Left ventricle myocardium inferior (tissue), 1 donor: ENCODE measurements around the gene PALLD. TPM values are rescaled to one million over a fixed set of nuclear protein-coding genes. Genes with fewer than 3 reads are reported as not detected.
A peak's percentile ranks its signal among the peaks of the same experiment; 100 is the strongest.

Experiments
- DNase-seq: peaks from one replicate; pipeline ENCODE4 v3.0.0-alpha.2; 2020
- H3K27ac ChIP-seq: fragments of 200-600 bp; replicated peaks from 2 replicates; pipeline ENCODE4 v1.8.0; 2021
- H3K27me3 ChIP-seq: fragments of 200-600 bp; 2 replicates; pipeline ENCODE4 v1.8.0; 2021; ENCODE audit warnings: low read depth
- H3K36me3 ChIP-seq: fragments of 200-600 bp; 2 replicates; pipeline ENCODE4 v1.8.0; 2021
- H3K4me1 ChIP-seq: fragments of 200-600 bp; 2 replicates; pipeline ENCODE4 v1.8.0; 2021
- H3K4me3 ChIP-seq: fragments of 200-600 bp; 2 replicates; pipeline ENCODE4 v1.8.0; 2021; ENCODE audit warnings: mild to moderate bottlenecking, moderate library complexity
- H3K9me3 ChIP-seq: fragments of 200-600 bp; replicated peaks from 2 replicates; pipeline ENCODE4 v1.8.0; 2021
- CTCF ChIP-seq: fragments of 200-600 bp; IDR thresholded peaks from 2 replicates; pipeline ENCODE4 v1.8.0; 2021; ENCODE audit warnings: antibody characterized with exemption, mild to moderate bottlenecking, borderline replicate concordance
- intact Hi-C: fragments of 100-400 bp; cut with micrococcal nuclease; formaldehyde crosslinking; loops from one replicate; pipeline ENCODE4 v1.11.0; 2022
- total RNA-seq: library from RNA; stranded (reverse); fragmentation: NEBNext Ultra II Directional; extraction: Animal tissue kit (Norgen Biotek cat#: 25700); gene quantifications from one replicate; pipeline ENCODE4 v1.2.1, GENCODE V29; 2021
- donor health status: DM: no; HTN: yes; CAD: no; lungs with severe emphysema.

The PALLD gene
- total RNA-seq, 1 donor from 2014 or later = 871 TPM

GRCh38 chr4:168874083-168874482, 377.2 kb downstream of the PALLD start:
- Histone ChIP-seq H3K9me3 (no peaks in the 10 kb centered on the region), H3K27me3 (no peaks in the 10 kb centered on the region), H3K36me3 (peaks cover 16% of the 10 kb centered on the region), H3K4me1 (peaks cover 82% of the 10 kb centered on the region), H3K27ac (peak overlapping the region; percentile 7), H3K4me3 (no peak overlapping the region)
- intact Hi-C loops = no loop called here
- DNase-seq = no peak
- no peak for TF ChIP-seq CTCF

- intact Hi-C loops = no loop called here
- TF ChIP-seq CTCF = no peak
- H3K27me3 ChIP-seq = no peaks in the 10 kb centered on the region
- H3K9me3 ChIP-seq = no peaks in the 10 kb centered on the region
- peaks cover 18% of the 10 kb centered on the region for H3K36me3 ChIP-seq
- peaks cover 82% of the 10 kb centered on the region for H3K4me1 ChIP-seq
- no peak for DNase-seq
- no peak overlapping the region for H3K4me3 ChIP-seq
- H3K27ac ChIP-seq = peak overlapping the region; percentile 14
Observed at GRCh38 chr4:168876106-168876505, 379.3 kb downstream of the PALLD start.

DNA sequence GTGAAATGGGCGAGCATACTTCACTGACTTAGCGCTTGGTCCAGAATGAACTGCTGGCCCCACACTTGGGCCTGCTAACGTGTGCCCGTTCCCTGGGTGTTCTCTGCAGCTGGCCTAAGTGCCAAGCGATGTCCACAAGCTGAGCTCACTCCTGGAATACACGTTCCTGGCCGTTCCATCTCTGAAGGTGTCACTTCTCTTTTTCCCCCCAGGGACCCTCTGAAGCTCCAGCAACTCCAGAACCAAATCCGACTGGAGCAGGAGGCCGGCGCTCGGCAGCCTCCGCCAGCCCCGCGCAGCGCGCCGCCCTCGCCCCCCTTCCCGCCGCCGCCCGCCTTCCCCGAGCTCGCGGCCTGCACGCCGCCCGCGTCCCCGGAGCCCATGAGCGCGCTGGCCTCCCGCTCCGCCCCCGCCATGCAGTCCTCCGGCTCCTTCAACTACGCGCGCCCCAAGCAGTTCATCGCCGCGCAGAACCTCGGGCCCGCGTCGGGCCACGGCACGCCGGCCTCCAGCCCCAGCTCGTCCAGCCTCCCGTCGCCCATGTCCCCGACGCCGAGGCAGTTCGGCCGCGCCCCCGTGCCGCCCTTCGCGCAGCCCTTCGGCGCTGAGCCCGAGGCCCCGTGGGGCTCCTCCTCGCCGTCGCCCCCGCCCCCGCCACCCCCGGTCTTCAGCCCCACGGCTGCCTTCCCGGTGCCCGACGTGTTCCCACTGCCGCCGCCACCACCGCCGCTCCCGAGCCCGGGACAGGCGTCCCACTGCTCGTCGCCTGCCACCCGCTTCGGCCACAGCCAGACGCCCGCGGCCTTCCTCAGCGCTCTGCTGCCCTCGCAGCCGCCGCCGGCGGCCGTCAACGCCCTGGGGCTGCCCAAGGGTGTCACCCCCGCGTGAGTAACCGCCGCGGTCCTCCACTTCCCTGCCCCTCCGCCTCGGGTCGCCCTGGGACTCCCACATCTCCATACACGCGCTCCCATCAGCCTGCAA, 380.9 kb downstream of the PALLD start:
- Histone ChIP-seq H3K4me1 (peaks cover 89% of the 10 kb centered on the region), H3K27ac (peak overlapping the region; percentile 74), H3K36me3 (peaks cover 25% of the 10 kb centered on the region), H3K9me3 (no peaks in the 10 kb centered on the region), H3K27me3 (no peaks in the 10 kb centered on the region), H3K4me3 (peak overlapping the region; percentile 65)
- peak; percentile 64 for DNase-seq
- no peak for TF ChIP-seq CTCF
- intact Hi-C loops = no loop called here

- H3K36me3 ChIP-seq = peaks cover 26% of the 10 kb centered on the region
- intact Hi-C loops = no loop called here
- no peak for TF ChIP-seq CTCF
Observed at GRCh38 chr4:168878623-168879022, 381.8 kb downstream of the PALLD start.

GRCh38 chr4:168879188-168879587, 382.3 kb downstream of the PALLD start:
- Histone ChIP-seq H3K27me3 (no peaks in the 10 kb centered on the region), H3K9me3 (no peaks in the 10 kb centered on the region), H3K36me3 (peaks cover 26% of the 10 kb centered on the region), H3K4me3 (peak overlapping the region; percentile 65), H3K27ac (peak overlapping the region; percentile 74), H3K4me1 (peaks cover 94% of the 10 kb centered on the region)
- DNase-seq = no peak
- intact Hi-C loops = no loop called here
- no peak for TF ChIP-seq CTCF

More at GRCh38 chr4:168878623-168879022, 381.8 kb downstream of the PALLD start:
- no peaks in the 10 kb centered on the region for H3K27me3 ChIP-seq
- H3K9me3 ChIP-seq = no peaks in the 10 kb centered on the region
- peak overlapping the region; percentile 74 for H3K27ac ChIP-seq
- no peak for DNase-seq
- H3K4me1 ChIP-seq = peaks cover 94% of the 10 kb centered on the region
- peak overlapping the region; percentile 65 for H3K4me3 ChIP-seq
